Uterus (tissue), 2 donors: ENCODE measurements around the gene TASP1.

ENCODE experiments used
- POLR2A ChIP-seq, 2 donors: fragments of 450-650 bp; IDR thresholded peaks; one replicate each; pipeline ENCODE4 v1.6.1; 2016; ENCODE audit warnings: antibody characterized with exemption in 2 of 2, mild to moderate bottlenecking in 1 of 2, moderate library complexity in 1 of 2
- TF ChIP-seq, protein P1 (sequence below), 4 experiments: fragments of 200-600 bp in 2 of 4; fragments of 450-650 bp in 2 of 4; sonication (generic) in 2 of 4; IDR thresholded peaks; one replicate each; pipeline ENCODE4 v1.5.1; 2016 to 2019; ENCODE audit warnings: antibody characterized with exemption in 4 of 4, mild to moderate bottlenecking in 2 of 4, moderate library complexity in 1 of 4

GRCh38 chr20:13563854-13564253 lies 74.9 kb downstream of the TASP1 start:
- no peak for TF ChIP-seq POLR2A (IDR thresholded peaks at IDR 0.05)
- TF ChIP-seq, protein P1, sequence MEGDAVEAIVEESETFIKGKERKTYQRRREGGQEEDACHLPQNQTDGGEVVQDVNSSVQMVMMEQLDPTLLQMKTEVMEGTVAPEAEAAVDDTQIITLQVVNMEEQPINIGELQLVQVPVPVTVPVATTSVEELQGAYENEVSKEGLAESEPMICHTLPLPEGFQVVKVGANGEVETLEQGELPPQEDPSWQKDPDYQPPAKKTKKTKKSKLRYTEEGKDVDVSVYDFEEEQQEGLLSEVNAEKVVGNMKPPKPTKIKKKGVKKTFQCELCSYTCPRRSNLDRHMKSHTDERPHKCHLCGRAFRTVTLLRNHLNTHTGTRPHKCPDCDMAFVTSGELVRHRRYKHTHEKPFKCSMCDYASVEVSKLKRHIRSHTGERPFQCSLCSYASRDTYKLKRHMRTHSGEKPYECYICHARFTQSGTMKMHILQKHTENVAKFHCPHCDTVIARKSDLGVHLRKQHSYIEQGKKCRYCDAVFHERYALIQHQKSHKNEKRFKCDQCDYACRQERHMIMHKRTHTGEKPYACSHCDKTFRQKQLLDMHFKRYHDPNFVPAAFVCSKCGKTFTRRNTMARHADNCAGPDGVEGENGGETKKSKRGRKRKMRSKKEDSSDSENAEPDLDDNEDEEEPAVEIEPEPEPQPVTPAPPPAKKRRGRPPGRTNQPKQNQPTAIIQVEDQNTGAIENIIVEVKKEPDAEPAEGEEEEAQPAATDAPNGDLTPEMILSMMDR (IDR thresholded peaks at IDR 0.05) = no peak
